Choroid plexus epithelial cell (primary cell): ENCODE results near the gene C14orf93.

Experiments
- DNase-seq: peaks from one replicate; pipeline ENCODE4 v3.0.0-alpha.2; 2010; ENCODE audit warnings: low read depth
- H3K4me3 ChIP-seq: 2 replicates; pipeline ENCODE4 v1.5.1; 2011; ENCODE audit warnings: low read depth, mild to moderate bottlenecking, control low read depth, low read length, moderate library complexity
- CTCF ChIP-seq: conservative IDR thresholded peaks from 2 replicates; pipeline ENCODE4 v1.5.1; 2011; ENCODE audit warnings: low read depth, mild to moderate bottlenecking, control low read depth, inconsistent platforms, low read length, moderate library complexity

Gene C14orf93

GRCh38 chr14:23024612-23025075 is 14.7 kb upstream of the C14orf93 start:
- H3K4me3 ChIP-seq, result no peak overlapping the region
- TF ChIP-seq CTCF, result no peak
- no peak for DNase-seq

GRCh38 chr14:23023795-23024152 is 13.8 kb upstream of the C14orf93 start:
- no peak for TF ChIP-seq CTCF
- no peak for DNase-seq
- H3K4me3 ChIP-seq, result no peak overlapping the region

GRCh38 chr14:23023022-23023794 is 13.3 kb upstream of the C14orf93 start:
- H3K4me3 ChIP-seq, result no peak overlapping the region
- no peak for DNase-seq
- no peak for TF ChIP-seq CTCF

- no peak overlapping the region for H3K4me3 ChIP-seq
- no peak for TF ChIP-seq CTCF
- DNase-seq, result no peak
Observed at GRCh38 chr14:23021889-23022442, 12.0 kb upstream of the C14orf93 start.

GRCh38 chr14:23021434-23021833 is 11.5 kb upstream of the C14orf93 start:
- no peak for DNase-seq
- TF ChIP-seq CTCF, result no peak
- H3K4me3 ChIP-seq, result no peak overlapping the region

GRCh38 chr14:23020143-23021128 is 10.5 kb upstream of the C14orf93 start:
- TF ChIP-seq CTCF, result no peak
- no peak for DNase-seq
- no peak overlapping the region for H3K4me3 ChIP-seq
